Coronary artery (tissue), 2 donors: ENCODE results near the gene POU1F1.

Experiments used
- DNase-seq: peaks from one replicate; pipeline ENCODE4 v3.0.0-alpha.2; 2017; ENCODE audit warnings: low spot score
- H3K27ac ChIP-seq, 2 donors: fragments of 200-600 bp; sonication (generic); one replicate each; pipeline ENCODE4 v1.5.1; 2016 to 2019
- H3K4me3 ChIP-seq: fragments of 200-600 bp; sonication (generic); 2 replicates; pipeline ENCODE4 v1.5.1; 2016; ENCODE audit warnings: mild to moderate bottlenecking, moderate library complexity
- TF ChIP-seq, protein P1 (sequence below): fragments of 200-600 bp; sonication (generic); IDR thresholded peaks from one replicate; pipeline ENCODE4 v1.5.1; 2019; ENCODE audit warnings: antibody characterized with exemption

The POU1F1 gene

DNA sequence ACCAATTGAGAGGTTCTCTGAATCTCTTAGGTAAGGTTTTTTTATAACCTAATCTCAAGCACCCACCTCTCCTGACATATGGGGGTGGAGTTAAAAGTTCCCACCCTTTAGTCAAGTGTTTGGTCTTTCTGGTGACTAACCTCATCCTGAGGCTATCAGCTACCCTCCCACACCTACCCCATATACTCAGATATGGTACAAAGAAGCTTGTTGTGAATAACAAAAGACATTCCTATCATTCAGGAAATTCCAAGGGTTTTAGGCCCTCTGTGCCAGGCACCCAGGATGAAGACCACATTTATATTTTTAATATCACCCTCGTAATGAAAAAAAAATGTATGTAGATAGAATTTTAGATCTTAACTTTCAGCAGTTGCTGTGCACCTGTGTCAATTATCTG, 40.3 kb downstream of the POU1F1 start:
- Histone ChIP-seq H3K4me3 (no peak overlapping the region), H3K27ac (no peak overlapping the region)
- TF ChIP-seq, protein P1, sequence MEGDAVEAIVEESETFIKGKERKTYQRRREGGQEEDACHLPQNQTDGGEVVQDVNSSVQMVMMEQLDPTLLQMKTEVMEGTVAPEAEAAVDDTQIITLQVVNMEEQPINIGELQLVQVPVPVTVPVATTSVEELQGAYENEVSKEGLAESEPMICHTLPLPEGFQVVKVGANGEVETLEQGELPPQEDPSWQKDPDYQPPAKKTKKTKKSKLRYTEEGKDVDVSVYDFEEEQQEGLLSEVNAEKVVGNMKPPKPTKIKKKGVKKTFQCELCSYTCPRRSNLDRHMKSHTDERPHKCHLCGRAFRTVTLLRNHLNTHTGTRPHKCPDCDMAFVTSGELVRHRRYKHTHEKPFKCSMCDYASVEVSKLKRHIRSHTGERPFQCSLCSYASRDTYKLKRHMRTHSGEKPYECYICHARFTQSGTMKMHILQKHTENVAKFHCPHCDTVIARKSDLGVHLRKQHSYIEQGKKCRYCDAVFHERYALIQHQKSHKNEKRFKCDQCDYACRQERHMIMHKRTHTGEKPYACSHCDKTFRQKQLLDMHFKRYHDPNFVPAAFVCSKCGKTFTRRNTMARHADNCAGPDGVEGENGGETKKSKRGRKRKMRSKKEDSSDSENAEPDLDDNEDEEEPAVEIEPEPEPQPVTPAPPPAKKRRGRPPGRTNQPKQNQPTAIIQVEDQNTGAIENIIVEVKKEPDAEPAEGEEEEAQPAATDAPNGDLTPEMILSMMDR, result no peak
- no peak for DNase-seq

DNA sequence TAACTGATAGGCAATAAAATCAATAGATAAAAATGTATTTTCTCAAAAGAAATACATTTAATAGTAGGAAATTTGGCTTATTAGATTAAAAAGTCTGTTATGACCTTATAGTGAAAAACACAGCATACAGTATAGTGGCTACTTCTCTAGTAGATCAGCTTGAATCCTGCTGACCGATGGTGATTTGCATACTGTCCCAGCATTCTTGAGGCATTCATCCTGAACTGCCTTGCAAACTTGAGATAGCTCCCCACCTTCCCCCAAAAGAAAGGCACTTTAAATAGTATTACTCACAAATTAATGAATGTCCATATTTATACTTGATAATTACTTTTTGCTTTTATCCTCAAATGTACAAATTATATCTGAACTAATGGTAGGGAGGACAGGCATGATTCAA, 42.6 kb downstream of the POU1F1 start:
- H3K27ac ChIP-seq, result no peak overlapping the region
- no peak overlapping the region for H3K4me3 ChIP-seq
- TF ChIP-seq, protein P1, result no peak
- no peak for DNase-seq

DNA sequence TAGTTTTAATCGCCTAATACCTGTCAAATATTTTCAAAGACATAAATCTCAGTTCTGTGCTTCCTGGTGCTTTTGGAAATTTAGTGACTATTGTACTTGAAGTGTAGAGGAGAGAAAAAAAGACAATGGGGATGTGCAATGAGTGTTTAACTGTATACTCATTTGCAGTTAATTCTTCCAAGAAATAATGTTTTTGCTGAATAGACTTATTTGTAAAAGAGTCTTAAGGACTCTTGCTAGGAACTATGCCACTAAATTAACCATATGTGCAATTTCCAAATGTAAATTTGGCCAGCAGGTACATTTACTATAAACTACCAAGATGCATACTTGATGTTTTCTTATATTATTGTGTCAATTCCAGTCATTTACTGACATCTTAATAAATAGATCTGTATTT, 47.3 kb downstream of the POU1F1 start:
- TF ChIP-seq, protein P1, result no peak
- Histone ChIP-seq H3K4me3 (peak overlapping the region; percentile 97), H3K27ac (no peak overlapping the region)
- DNase-seq, result no peak

DNA sequence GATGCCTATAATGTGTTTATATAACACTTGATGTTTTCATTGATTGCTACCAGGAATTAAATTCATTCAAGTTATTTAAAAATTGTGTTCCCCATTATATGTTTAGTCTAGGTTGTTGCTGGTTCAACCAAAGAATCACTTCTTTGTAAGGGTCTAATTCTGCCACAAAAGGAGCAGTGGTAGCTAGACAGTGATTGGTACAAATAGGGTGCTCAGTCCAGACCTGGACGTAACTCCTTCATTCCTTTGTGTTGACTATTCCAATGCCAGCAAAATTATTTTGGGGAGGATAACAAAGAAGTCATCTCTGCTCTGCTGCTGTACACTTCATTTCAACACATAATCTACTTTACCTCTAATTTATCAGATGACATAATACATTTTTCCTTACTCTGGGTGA, 48.1 kb downstream of the POU1F1 start:
- TF ChIP-seq, protein P1, result no peak
- H3K4me3 ChIP-seq, result peak overlapping the region; percentile 97
- no peak overlapping the region for H3K27ac ChIP-seq
- DNase-seq, result no peak

DNA sequence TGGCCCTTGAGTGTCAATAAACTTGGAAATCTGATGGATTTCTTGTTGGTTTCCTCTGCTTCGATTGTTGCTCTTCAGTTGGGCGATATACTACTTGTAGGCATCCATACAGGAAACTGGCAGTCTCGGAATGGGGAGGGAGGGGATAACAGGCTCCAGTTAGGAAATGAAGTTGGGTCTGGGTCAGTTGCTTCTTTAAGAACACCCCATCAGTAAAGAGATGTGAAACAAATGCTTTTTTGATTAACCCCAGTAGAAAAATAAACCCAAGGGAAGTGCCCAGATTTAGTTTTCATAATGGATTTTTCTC, 48.6 kb downstream of the POU1F1 start:
- Histone ChIP-seq H3K27ac (peak overlapping the region; percentile 93 to 98), H3K4me3 (peak overlapping the region; percentile 97)
- TF ChIP-seq, protein P1, result no peak
- DNase-seq, result no peak

DNA sequence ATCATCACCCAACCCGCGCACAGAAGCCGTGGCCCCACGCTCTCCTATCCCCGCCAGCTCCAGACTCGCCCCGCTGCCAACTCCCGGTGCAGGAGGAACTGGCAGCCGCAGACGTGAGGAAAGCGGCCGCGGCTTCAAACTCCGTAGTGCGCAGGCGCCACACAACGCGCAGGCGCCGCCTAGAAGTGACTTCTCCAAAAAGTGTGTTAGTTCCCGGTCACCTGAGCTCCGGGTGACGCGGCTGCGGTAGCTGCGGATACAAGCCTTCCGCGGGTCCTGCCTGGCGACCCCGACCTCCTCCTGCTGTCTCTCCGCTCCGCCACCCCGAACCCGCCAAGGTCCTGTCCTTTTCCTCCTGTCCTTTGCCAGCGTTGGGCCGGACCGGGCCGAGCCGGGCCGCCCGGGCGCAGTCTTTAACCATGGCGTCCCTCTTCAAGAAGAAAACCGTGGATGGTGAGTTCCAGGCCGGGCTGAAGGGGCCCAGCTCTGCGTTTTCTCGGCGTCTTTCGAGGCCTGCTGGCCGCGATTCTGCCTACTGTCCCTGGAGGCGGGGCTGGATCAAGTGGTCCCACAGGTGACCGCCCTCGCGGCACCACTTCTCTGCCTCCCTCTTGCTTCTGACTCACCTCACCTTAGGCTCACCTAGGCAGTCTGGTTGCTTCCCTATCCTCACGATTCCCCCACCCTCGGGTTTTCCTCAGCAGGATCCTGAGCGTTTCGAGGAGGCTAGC, 49.1 kb downstream of the POU1F1 start, which contains the start of gene CHMP2B:
CHMP2B (plus strand) TSS at position 206 of the 731 bp plus-strand sequence; CDS start at position 420, 214 bp downstream.
- peak within 1 kb of the TSS; percentile 97 for H3K4me3 ChIP-seq
- peak within 1 kb of the TSS; percentile 93 to 98 for H3K27ac ChIP-seq
- DNase-seq, result peak; percentile 95
- TF ChIP-seq, protein P1, result no peak

DNA sequence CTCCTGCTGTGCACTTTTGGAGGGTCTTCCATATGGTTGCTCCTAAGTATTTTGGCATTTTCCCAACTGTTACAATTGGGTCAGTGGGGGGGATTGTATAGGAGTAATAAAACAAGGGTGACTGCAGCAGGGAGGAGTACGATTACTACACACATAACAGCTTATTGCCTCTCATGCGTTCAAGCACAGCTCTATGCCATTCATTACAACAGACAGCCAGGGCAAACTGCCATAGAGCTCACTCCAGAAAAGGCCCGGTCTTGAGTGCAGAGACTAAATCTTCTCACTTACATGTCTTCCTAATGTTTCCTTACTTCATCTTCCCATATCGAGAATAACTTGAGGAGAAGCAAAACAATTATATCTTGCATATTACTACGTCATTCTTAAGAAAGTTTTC, 50.7 kb downstream of the POU1F1 start:
- TF ChIP-seq, protein P1, result no peak
- no peak for DNase-seq
- H3K4me3 ChIP-seq, result no peak overlapping the region
- H3K27ac ChIP-seq, result no peak overlapping the region
